Thyroid gland (tissue), 4 donors: ENCODE results near the gene ELAVL4. TPM values are rescaled to one million over a fixed set of nuclear protein-coding genes. Genes with fewer than 3 reads are reported as not detected.

Experiments used
- DNase-seq, 2 donors: peaks; one replicate each; pipeline ENCODE4 v3.0.0-alpha.2; 2019
- H3K27ac ChIP-seq, 3 donors: fragments of 200-600 bp; sonication (generic); 1 replicate in 2 of 3; 2 replicates in 1 of 3; pipeline ENCODE4 v1.5.1; 2016 to 2019; ENCODE audit warnings: mild to moderate bottlenecking in 1 of 3, moderate library complexity in 1 of 3
- H3K27me3 ChIP-seq: fragments of 200-600 bp; sonication (generic); one replicate; pipeline ENCODE4 v1.5.1; 2019
- H3K36me3 ChIP-seq, 2 donors: fragments of 200-600 bp; sonication (generic); one replicate each; pipeline ENCODE4 v1.5.1; 2016 to 2019
- H3K4me1 ChIP-seq, 2 donors: fragments of 200-600 bp; sonication (generic); one replicate each; pipeline ENCODE4 v1.5.1; 2017 to 2019
- H3K4me3 ChIP-seq, 3 donors: fragments of 200-600 bp; sonication (generic); replicated peaks in 1 of 3; 1 replicate in 2 of 3; 2 replicates in 1 of 3; pipeline ENCODE4 v1.5.1; 2016; ENCODE audit warnings: mild to moderate bottlenecking in 1 of 3
- H3K9me3 ChIP-seq: fragments of 200-600 bp; sonication (generic); one replicate; pipeline ENCODE4 v1.5.1; 2017
- CTCF ChIP-seq, 6 experiments: fragments of 200-600 bp in 3 of 6; fragments of 450-650 bp in 3 of 6; sonication (generic) in 3 of 6; IDR thresholded peaks; one replicate each; pipeline ENCODE4 v1.5.1; 2016 to 2019; ENCODE audit warnings: antibody characterized with exemption in 6 of 6, mild to moderate bottlenecking in 2 of 6, inconsistent platforms in 1 of 6, moderate library complexity in 1 of 6
- POLR2A ChIP-seq, 2 donors: fragments of 450-650 bp; IDR thresholded peaks; one replicate each; pipeline ENCODE4 v1.6.1; 2017; ENCODE audit warnings: antibody characterized with exemption in 2 of 2, mild to moderate bottlenecking in 2 of 2, moderate library complexity in 1 of 2
- WGBS, 2 donors: methylation state at CpG; one replicate each; pipeline ENCODE4 v1.1.5; 2017; 5-methylcytosine and 5-hydroxymethylcytosine counted together
- intact Hi-C: fragments of 100-400 bp; cut with DNase I; formaldehyde crosslinking; loops from one replicate; pipeline ENCODE4 v1.15.1; 2023
- total RNA-seq, 4 donors: library from RNA; depleted of rRNA; stranded (reverse); fragments of >200 nt; gene quantifications; one replicate each; pipeline ENCODE4 v1.2.3, GENCODE V29; 2016

The ELAVL4 gene
- total RNA-seq, 4 donors from 2014 or later, result not detected

- TF ChIP-seq POLR2A (IDR thresholded peaks at IDR 0.05) (no peak), CTCF (IDR thresholded peaks at IDR 0.05) (peak in 3 of 6 experiments; percentile 37 to 44 (median 42))
- 55 to 63% methylated on average over 3 of the region's 3 CpGs for WGBS, 2 donors
- H3K4me1 ChIP-seq, result no peaks in the 10 kb centered on the region
- no peaks in the 10 kb centered on the region for H3K36me3 ChIP-seq
- DNase-seq, result peak; percentile 15 to 29
- H3K4me3 ChIP-seq, result no peak overlapping the region
- intact Hi-C loops, result no loop called here
- no peaks in the 10 kb centered on the region for H3K9me3 ChIP-seq
- no peak overlapping the region for H3K27ac ChIP-seq
- no peaks in the 10 kb centered on the region for H3K27me3 ChIP-seq
Observed at GRCh38 chr1:50080904-50081586, 27.7 kb upstream of the ELAVL4 start.

GRCh38 chr1:50084389-50084788 is 24.3 kb upstream of the ELAVL4 start:
- H3K9me3 ChIP-seq, result no peaks in the 10 kb centered on the region
- no peaks in the 10 kb centered on the region for H3K27me3 ChIP-seq
- intact Hi-C loops, result no loop called here
- no peak for DNase-seq
- no peak overlapping the region for H3K4me3 ChIP-seq
- 66 to 68% methylated on average over 1 of the region's 1 CpG for WGBS, 2 donors
- H3K4me1 ChIP-seq, result no peaks in the 10 kb centered on the region
- no peak for TF ChIP-seq CTCF (IDR thresholded peaks at IDR 0.05)
- TF ChIP-seq POLR2A (IDR thresholded peaks at IDR 0.05), result no peak
- H3K36me3 ChIP-seq, result no peaks in the 10 kb centered on the region
- no peak overlapping the region for H3K27ac ChIP-seq

GRCh38 chr1:50091068-50091467 is 17.7 kb upstream of the ELAVL4 start:
- no peak for DNase-seq
- no peaks in the 10 kb centered on the region for H3K27me3 ChIP-seq
- 89 to 91% methylated on average over 9 of the region's 9 CpGs for WGBS, 2 donors
- TF ChIP-seq POLR2A (IDR thresholded peaks at IDR 0.05), result no peak
- no peak for TF ChIP-seq CTCF (IDR thresholded peaks at IDR 0.05)
- H3K4me3 ChIP-seq, result no peak overlapping the region
- intact Hi-C loops, result no loop called here
- H3K27ac ChIP-seq, result no peak overlapping the region
- no peaks in the 10 kb centered on the region for H3K9me3 ChIP-seq
- no peaks in the 10 kb centered on the region for H3K4me1 ChIP-seq
- no peaks in the 10 kb centered on the region for H3K36me3 ChIP-seq

- intact Hi-C loops, result no loop called here
- Histone ChIP-seq H3K4me3 (no peak overlapping the region), H3K9me3 (no peaks in the 10 kb centered on the region), H3K36me3 (no peaks in the 10 kb centered on the region), H3K27ac (no peak overlapping the region), H3K4me1 (no peaks in the 10 kb centered on the region), H3K27me3 (no peaks in the 10 kb centered on the region)
- TF ChIP-seq POLR2A (IDR thresholded peaks at IDR 0.05), result no peak
- TF ChIP-seq CTCF (IDR thresholded peaks at IDR 0.05), result no peak
- 86 to 90% methylated on average over 3 of the region's 3 CpGs for WGBS, 2 donors
- no peak for DNase-seq
Observed at GRCh38 chr1:50095716-50096115, 13.0 kb upstream of the ELAVL4 start.

GRCh38 chr1:50097021-50097679 is 11.6 kb upstream of the ELAVL4 start:
- no peak for TF ChIP-seq POLR2A (IDR thresholded peaks at IDR 0.05)
- TF ChIP-seq CTCF (IDR thresholded peaks at IDR 0.05), result no peak
- H3K4me3 ChIP-seq, result no peak overlapping the region
- no peak overlapping the region for H3K27ac ChIP-seq
- WGBS, 2 donors, result 77 to 82% methylated on average over 2 of the region's 2 CpGs
- no peaks in the 10 kb centered on the region for H3K36me3 ChIP-seq
- H3K4me1 ChIP-seq, result no peaks in the 10 kb centered on the region
- DNase-seq, result no peak
- no peaks in the 10 kb centered on the region for H3K27me3 ChIP-seq
- H3K9me3 ChIP-seq, result no peaks in the 10 kb centered on the region
- intact Hi-C loops, result no loop called here
